Loucy (cell line): Measurements from ENCODE around the gene TUFT1.

Experiments used
- EZH2phosphoT487 ChIP-seq: fragments of 200-600 bp; IDR thresholded peaks from 2 replicates; pipeline ENCODE4 v1.6.1; 2018; ENCODE audit warnings: antibody characterized with exemption, mild to moderate bottlenecking, moderate library complexity, borderline replicate concordance
- TF ChIP-seq, protein P1 (sequence below): fragments of 200-600 bp; sonication (generic); conservative IDR thresholded peaks from 2 replicates; pipeline ENCODE4 v1.5.1; 2014; ENCODE audit warnings: mild to moderate bottlenecking, antibody characterized with exemption, low read length

DNA sequence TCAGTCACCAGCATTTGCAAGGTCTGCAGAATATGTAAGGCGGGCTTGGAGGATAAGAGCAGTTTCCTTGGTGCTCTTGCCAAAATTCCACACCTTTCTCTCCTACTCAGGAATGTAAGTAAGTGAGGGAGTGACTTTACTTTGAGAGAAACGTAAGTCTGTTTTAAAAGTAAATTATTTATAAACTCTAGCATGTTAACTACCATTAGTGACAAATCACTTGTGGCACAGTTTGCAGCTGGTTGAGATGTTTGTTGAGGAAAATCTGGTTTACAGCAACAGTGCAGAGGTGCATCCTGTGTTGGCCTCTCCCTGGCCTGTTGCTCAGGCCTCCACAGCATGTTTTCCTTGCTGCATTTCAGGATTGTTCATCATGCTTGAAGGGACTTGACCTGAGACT is 20.4 kb upstream of the TUFT1 start:
- TF ChIP-seq, protein P1, sequence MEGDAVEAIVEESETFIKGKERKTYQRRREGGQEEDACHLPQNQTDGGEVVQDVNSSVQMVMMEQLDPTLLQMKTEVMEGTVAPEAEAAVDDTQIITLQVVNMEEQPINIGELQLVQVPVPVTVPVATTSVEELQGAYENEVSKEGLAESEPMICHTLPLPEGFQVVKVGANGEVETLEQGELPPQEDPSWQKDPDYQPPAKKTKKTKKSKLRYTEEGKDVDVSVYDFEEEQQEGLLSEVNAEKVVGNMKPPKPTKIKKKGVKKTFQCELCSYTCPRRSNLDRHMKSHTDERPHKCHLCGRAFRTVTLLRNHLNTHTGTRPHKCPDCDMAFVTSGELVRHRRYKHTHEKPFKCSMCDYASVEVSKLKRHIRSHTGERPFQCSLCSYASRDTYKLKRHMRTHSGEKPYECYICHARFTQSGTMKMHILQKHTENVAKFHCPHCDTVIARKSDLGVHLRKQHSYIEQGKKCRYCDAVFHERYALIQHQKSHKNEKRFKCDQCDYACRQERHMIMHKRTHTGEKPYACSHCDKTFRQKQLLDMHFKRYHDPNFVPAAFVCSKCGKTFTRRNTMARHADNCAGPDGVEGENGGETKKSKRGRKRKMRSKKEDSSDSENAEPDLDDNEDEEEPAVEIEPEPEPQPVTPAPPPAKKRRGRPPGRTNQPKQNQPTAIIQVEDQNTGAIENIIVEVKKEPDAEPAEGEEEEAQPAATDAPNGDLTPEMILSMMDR: no peak
- TF ChIP-seq EZH2phosphoT487: no peak
